ENCODE measurements around the gene RSPH1.

- no peak for TF ChIP-seq EP300 (IDR thresholded peaks at IDR 0.05)
- TF ChIP-seq, protein P1, sequence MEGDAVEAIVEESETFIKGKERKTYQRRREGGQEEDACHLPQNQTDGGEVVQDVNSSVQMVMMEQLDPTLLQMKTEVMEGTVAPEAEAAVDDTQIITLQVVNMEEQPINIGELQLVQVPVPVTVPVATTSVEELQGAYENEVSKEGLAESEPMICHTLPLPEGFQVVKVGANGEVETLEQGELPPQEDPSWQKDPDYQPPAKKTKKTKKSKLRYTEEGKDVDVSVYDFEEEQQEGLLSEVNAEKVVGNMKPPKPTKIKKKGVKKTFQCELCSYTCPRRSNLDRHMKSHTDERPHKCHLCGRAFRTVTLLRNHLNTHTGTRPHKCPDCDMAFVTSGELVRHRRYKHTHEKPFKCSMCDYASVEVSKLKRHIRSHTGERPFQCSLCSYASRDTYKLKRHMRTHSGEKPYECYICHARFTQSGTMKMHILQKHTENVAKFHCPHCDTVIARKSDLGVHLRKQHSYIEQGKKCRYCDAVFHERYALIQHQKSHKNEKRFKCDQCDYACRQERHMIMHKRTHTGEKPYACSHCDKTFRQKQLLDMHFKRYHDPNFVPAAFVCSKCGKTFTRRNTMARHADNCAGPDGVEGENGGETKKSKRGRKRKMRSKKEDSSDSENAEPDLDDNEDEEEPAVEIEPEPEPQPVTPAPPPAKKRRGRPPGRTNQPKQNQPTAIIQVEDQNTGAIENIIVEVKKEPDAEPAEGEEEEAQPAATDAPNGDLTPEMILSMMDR (IDR thresholded peaks at IDR 0.05): no peak
These were observed 43.4 kb downstream of the RSPH1 start for GRCh38 chr21:42452401-42453223.
